NCI-H2081 treated with DMSO at 0.1 percent for 48 hours (cell line): ENCODE data around the gene MESP2.

ENCODE experiments used
- DNase-seq: peaks from one replicate; lab custom pipeline; 2025; lab: John Stamatoyannopoulos, UW

Gene MESP2

GRCh38 chr15:89802986-89803824, 27.1 kb downstream of the MESP2 start:
- DNase-seq, result no peak

GRCh38 chr15:89803941-89804800, 28.0 kb downstream of the MESP2 start:
- DNase-seq, result no peak

GRCh38 chr15:89805241-89806209, 29.4 kb downstream of the MESP2 start:
- DNase-seq, result no peak

- no peak for DNase-seq
Observed at GRCh38 chr15:89806210-89806558, 30.1 kb downstream of the MESP2 start.

- DNase-seq, result no peak
Observed at GRCh38 chr15:89806559-89807550, 30.7 kb downstream of the MESP2 start.

- DNase-seq, result no peak
Observed at GRCh38 chr15:89807689-89808088, 31.6 kb downstream of the MESP2 start.

- no peak for DNase-seq
Observed at GRCh38 chr15:89808160-89808870, 32.2 kb downstream of the MESP2 start.

GRCh38 chr15:89809093-89809786, 33.1 kb downstream of the MESP2 start:
- no peak for DNase-seq

GRCh38 chr15:89809787-89810148, 33.6 kb downstream of the MESP2 start:
- no peak for DNase-seq

- no peak for DNase-seq
Observed at GRCh38 chr15:89810837-89811236, 34.7 kb downstream of the MESP2 start.

GRCh38 chr15:89812011-89812846, 36.1 kb downstream of the MESP2 start:
- DNase-seq, result no peak

GRCh38 chr15:89812847-89813320, 36.8 kb downstream of the MESP2 start:
- no peak for DNase-seq

GRCh38 chr15:89813381-89814111, 37.4 kb downstream of the MESP2 start:
- no peak for DNase-seq

GRCh38 chr15:89814112-89814742, 38.1 kb downstream of the MESP2 start:
- no peak for DNase-seq

GRCh38 chr15:89815769-89816168, 39.6 kb downstream of the MESP2 start:
- no peak for DNase-seq

GRCh38 chr15:89817701-89818280, 41.7 kb downstream of the MESP2 start:
- no peak for DNase-seq

GRCh38 chr15:89818287-89818686, 42.2 kb downstream of the MESP2 start:
- no peak for DNase-seq
